Jurkat, Clone E6-1 (cell line): ENCODE results near the gene SLC17A4. TPM values are rescaled to one million over a fixed set of nuclear protein-coding genes. Genes with fewer than 3 reads are reported as not detected.

Source experiments
- DNase-seq: peaks from one replicate; pipeline ENCODE4 v3.0.0-alpha.2; 2011; ENCODE audit warnings: low read depth, low spot score
- H3K4me3 ChIP-seq: 2 replicates; pipeline ENCODE4 v1.5.1; 2011; ENCODE audit warnings: mild to moderate bottlenecking, low read length, control low read depth, moderate library complexity
- polyA plus RNA-seq: library from polyadenylated mRNA; unstranded; fragments of >200 nt; gene quantifications from one replicate; pipeline ENCODE4 v1.2.1, GENCODE V29; 2012; ENCODE audit warnings: missing spikeins; ENCODE audit not compliant: insufficient read length, insufficient read depth

Gene SLC17A4
- not detected for polyA plus RNA-seq

- DNase-seq, result no peak
- no peak within 1 kb of the TSS for H3K4me3 ChIP-seq
Observed at GRCh38 chr6:25754535-25754934, at the start of gene SLC17A4. TSS of gene SLC17A4 (plus strand) at chr6:25754742. CDS start at chr6:25761963, 7,221 bp downstream.

- H3K4me3 ChIP-seq, result no peak overlapping the region
- no peak for DNase-seq
Observed at GRCh38 chr6:25706314-25707014, 48.1 kb upstream of the SLC17A4 start.

DNA sequence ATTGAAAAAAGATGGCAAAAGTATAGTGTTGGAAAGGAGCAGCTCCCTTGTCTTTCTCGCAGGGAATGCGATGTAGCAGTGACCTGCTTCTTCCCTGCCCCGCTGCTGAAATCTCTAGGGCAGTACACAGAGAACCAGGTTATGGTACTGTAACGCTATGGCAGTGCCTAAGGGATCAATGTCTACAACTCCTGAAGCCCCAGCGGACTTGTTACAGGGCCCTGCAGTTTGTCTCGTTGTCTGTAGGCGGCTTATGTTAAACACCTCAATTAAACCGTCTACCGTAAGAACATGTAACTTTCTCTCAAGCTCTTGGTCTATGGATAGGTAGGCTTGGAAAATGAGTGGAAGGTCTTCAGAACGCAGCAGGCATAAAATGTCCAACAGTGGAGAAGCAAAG, 44.8 kb upstream of the SLC17A4 start:
- no peak for DNase-seq

DNA sequence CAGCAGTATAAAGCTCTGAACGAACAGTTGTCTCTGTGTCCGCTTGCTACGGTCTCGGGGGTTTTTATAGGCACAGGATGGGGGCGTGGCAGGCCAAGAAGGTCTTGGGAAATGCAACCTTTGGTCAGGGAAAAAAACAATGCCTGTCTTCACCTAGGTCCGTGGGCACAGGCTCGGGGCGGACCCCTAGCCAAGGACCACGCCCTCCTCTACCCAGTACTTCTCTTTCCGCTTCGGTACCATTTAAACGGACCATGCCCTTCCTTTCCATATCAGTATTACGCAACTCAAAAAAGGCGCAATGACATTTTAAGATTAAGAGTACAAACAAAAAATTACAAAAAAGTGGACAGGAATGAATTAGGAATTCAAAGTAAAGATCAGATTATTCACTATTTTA, 44.3 kb upstream of the SLC17A4 start:
- DNase-seq, result no peak
- H3K4me3 ChIP-seq, result no peak overlapping the region

More for the DNA sequence above, 44.8 kb upstream of the SLC17A4 start:
- H3K4me3 ChIP-seq, result no peak overlapping the region

- DNase-seq, result no peak
Observed at GRCh38 chr6:25713824-25714223, 40.7 kb upstream of the SLC17A4 start.

DNA sequence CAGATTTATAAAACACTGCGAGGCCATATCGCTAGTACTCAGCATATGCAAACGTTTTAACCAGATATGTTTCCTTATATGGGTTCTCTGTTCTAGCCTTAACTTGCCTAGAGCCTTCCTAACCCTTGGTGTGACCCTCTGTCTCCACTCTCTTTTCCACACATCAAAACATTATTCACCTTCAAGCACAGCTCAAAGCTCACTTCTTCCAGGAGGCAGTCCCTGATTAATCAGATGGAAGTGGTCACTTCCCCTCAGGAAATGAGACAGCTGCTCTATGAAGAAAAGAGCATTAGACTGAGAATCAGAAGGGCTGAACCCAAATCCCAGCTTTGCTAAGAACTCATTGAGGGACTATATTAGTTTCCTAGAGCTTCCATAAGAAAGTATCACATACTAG, 39.8 kb upstream of the SLC17A4 start:
- no peak for DNase-seq
- H3K4me3 ChIP-seq, result no peak overlapping the region

More at GRCh38 chr6:25713824-25714223, 40.7 kb upstream of the SLC17A4 start:
- H3K4me3 ChIP-seq, result no peak overlapping the region

- H3K4me3 ChIP-seq, result no peak overlapping the region
- no peak for DNase-seq
Observed at GRCh38 chr6:25715794-25716193, 38.7 kb upstream of the SLC17A4 start.

DNA sequence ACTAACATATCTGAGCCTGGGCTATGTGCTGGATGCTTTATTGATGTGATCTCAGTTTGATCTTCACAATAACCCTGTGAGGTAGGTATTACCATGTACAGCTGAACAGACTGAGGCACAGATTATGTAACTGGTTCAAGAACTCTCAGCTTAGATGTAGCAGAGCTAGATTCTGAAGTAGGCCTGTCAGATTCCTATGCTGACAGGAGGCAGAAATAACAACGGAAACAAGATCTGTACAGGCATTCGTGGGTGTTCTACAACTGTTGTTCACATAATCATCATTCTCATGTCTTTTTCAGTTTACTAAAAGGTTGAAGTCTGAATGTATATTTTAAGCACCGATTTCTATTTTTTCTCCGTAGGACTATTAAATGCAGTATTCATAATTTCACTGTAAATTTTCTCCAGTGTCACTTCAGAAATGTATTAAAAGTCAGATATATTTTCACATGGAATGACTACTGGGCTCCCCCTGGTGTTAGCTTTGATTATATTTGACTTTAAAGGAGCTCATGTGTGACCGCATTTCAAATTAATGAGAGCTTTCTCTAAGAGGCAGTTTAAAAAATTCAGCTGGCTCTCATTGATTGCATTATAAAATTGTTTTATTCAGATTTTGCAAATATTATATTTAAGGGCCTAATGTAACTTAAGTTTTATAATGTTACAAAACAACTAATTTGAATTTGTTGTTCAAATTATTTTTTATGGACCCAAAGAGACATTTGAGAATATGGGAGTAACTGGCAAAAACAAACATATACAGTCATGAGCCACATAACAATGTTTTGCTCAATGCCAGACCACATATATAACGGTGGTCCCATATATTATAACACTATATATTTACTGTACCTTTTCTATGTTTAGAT, 36.4 kb upstream of the SLC17A4 start:
- no peak overlapping the region for H3K4me3 ChIP-seq
- peak; percentile 17 for DNase-seq

DNA sequence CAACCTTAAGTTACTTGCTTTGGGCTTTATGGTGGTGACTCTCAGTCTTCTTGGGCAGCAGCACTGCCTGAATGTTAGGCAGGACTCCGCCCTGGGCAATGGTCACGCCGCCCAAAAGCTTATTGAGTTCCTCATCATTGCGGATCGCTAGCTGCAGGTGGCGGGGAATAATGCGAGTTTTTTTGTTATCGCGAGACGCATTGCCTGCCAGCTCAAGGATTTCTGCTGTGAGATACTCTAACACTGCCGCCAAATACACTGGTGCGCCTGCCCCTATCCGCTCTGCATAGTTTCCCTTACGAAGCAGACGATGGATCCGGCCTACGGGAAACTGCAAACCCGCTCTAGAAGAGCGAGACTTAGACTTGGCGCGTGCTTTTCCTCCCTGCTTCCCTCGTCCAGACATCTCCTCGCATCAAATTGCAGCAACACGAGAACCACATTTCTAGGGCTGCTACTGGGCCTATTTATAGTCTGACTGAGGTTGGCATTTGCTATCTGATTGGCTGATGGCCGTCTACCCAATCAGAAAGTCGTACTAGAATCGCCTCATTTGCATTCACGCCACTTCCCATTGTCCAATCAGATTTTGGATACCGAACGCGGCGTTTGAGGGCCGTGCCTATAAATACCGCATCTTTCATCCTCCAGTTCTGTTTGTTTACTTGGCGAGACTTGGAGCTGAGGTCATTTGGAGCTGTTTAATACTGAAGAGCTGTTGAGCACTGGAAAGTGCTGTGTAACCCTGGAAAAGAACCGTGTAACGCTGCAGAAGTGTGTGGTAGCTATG, 28.2 kb upstream of the SLC17A4 start:
- no peak for DNase-seq
- no peak overlapping the region for H3K4me3 ChIP-seq

DNA sequence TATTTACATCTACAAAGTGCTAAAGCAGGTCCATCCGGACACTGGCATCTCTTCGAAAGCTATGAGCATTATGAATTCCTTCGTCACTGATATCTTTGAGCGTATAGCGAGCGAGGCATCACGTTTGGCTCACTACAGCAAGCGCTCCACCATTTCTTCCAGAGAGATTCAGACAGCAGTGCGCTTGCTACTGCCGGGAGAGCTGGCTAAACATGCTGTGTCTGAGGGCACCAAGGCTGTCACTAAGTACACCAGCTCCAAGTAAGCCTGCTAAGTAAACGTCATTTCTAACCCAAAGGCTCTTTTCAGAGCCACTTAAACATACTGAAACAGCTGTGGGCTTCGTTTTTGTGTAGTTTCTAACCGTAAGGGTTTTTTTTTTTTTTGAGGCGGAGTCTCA, 27.5 kb upstream of the SLC17A4 start:
- no peak overlapping the region for H3K4me3 ChIP-seq
- DNase-seq, result no peak

- no peak for DNase-seq
- no peak overlapping the region for H3K4me3 ChIP-seq
Observed at GRCh38 chr6:25730907-25731306, 23.6 kb upstream of the SLC17A4 start.

GRCh38 chr6:25731721-25732120, 22.8 kb upstream of the SLC17A4 start:
- DNase-seq, result no peak
- H3K4me3 ChIP-seq, result no peak overlapping the region

- H3K4me3 ChIP-seq, result no peak overlapping the region
- no peak for DNase-seq
Observed at GRCh38 chr6:25732468-25733198, 21.9 kb upstream of the SLC17A4 start.

- no peak for DNase-seq
- H3K4me3 ChIP-seq, result no peak overlapping the region
Observed at GRCh38 chr6:25735261-25735660, 19.3 kb upstream of the SLC17A4 start.

DNA sequence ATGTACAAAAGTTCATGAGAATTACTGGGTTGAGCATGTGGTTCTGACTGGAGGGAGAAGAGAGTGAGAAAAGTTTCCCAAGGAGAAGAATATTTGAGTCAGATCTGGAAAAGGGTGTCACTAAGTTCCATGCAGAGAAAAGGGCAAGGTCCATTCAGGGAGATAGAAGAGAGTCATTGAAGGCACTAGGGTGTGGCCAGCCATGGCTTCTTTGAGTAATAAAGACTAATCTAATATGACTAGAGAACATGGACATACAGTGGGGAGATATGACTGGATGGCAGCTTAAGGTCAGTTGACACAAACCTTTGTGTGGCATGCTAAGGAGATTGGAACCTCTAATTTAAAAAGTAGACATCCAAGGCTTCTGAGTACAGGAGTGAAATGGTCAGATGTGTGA, 10.7 kb upstream of the SLC17A4 start:
- DNase-seq, result no peak
- no peak overlapping the region for H3K4me3 ChIP-seq

- DNase-seq, result no peak
Observed at GRCh38 chr6:25745836-25746235, 8.7 kb upstream of the SLC17A4 start.

GRCh38 chr6:25746968-25747367, 7.6 kb upstream of the SLC17A4 start:
- no peak for DNase-seq

More at GRCh38 chr6:25745836-25746235, 8.7 kb upstream of the SLC17A4 start:
- no peak overlapping the region for H3K4me3 ChIP-seq

DNA sequence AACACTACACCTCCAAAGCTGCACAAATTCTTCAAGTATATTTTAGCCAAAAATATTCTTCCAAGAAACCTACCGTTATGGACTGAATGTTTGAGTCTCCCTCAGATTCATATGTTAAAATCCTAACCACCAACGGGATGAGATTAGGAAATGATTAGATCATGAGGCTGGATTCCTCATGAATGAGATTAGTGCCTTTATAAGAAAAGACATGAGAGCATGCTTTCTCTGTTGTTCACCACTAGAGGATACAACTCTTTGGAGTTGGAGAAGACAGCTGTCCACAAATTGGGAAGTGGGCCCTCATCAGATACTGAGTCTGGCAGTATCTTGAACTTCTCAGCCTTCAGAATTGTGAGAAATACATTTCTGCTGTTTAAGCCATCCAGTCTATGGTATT, 7.1 kb upstream of the SLC17A4 start:
- no peak for DNase-seq
- H3K4me3 ChIP-seq, result no peak overlapping the region

More at GRCh38 chr6:25746968-25747367, 7.6 kb upstream of the SLC17A4 start:
- no peak overlapping the region for H3K4me3 ChIP-seq

- no peak overlapping the region for H3K4me3 ChIP-seq
- no peak for DNase-seq
Observed at GRCh38 chr6:25748049-25748448, 6.5 kb upstream of the SLC17A4 start.
